ENCODE data around the gene OR14C36.
"Not testable (repeated sequence)": the region's sequence is repeated elsewhere in the genome, so short reads cannot be mapped to it uniquely, and the experiment has no call there.

OR14C36 gene

GRCh38 chr1:248348475-248348874, at the start of gene OR14C36:
Gene OR14C36 (plus strand): TSS chr1:248348775. CDS start chr1:248348775, 0 bp downstream.
- no peak for DNase-seq (ENCODE audit: low read depth)

GRCh38 chr1:248303324-248303723, 45.3 kb upstream of the OR14C36 start, which contains the start of gene OR2T12:
Gene OR2T12 (minus strand): TSS chr1:248303424. CDS start chr1:248295578, 7,846 bp downstream.
- no peak for DNase-seq (ENCODE audit: low read depth)

- not testable (repeated sequence) for DNase-seq (ENCODE audit: low read depth)
Measured at GRCh38 chr1:248305672-248306071, 42.9 kb upstream of the OR14C36 start.

- no peak for DNase-seq (ENCODE audit: low read depth)
Measured at GRCh38 chr1:248306103-248306502, 42.5 kb upstream of the OR14C36 start.

- not testable (repeated sequence) for DNase-seq (ENCODE audit: low read depth)
Measured at GRCh38 chr1:248306740-248307139, 41.8 kb upstream of the OR14C36 start.

- no peak for DNase-seq (ENCODE audit: low read depth)
Measured at GRCh38 chr1:248316796-248317195, 31.8 kb upstream of the OR14C36 start.

- no peak for DNase-seq (ENCODE audit: low read depth)
Measured at GRCh38 chr1:248324468-248324867, 24.1 kb upstream of the OR14C36 start, which contains the start of gene OR2M7. Gene OR2M7 (minus strand): TSS chr1:248324568. CDS start chr1:248324568, 0 bp downstream.

GRCh38 chr1:248343451-248343850, 5.1 kb upstream of the OR14C36 start:
- DNase-seq (ENCODE audit: low read depth): no peak

- DNase-seq (ENCODE audit: low read depth): no peak
Measured at GRCh38 chr1:248359415-248359814, 10.8 kb downstream of the OR14C36 start.

GRCh38 chr1:248361121-248361715, 12.6 kb downstream of the OR14C36 start, which contains the start of gene OR2T4:
Gene OR2T4 (plus strand): TSS chr1:248361665. CDS start chr1:248361665, 0 bp downstream.
- no peak for DNase-seq (ENCODE audit: low read depth)

GRCh38 chr1:248366609-248367008, 18.0 kb downstream of the OR14C36 start:
- no peak for DNase-seq (ENCODE audit: low read depth)

GRCh38 chr1:248372394-248372793, 23.8 kb downstream of the OR14C36 start:
- no peak for DNase-seq (ENCODE audit: low read depth)

- no peak for DNase-seq (ENCODE audit: low read depth)
Measured at GRCh38 chr1:248373761-248374160, 25.2 kb downstream of the OR14C36 start.

- DNase-seq (ENCODE audit: low read depth): no peak
Measured at GRCh38 chr1:248375446-248375845, 26.9 kb downstream of the OR14C36 start, which contains the start of gene OR2T6. Gene OR2T6 (plus strand): TSS chr1:248375746. CDS start chr1:248387609, 11,863 bp downstream.

GRCh38 chr1:248376916-248377315, 28.3 kb downstream of the OR14C36 start:
- no peak for DNase-seq (ENCODE audit: low read depth)

- DNase-seq (ENCODE audit: low read depth): no peak
Measured at GRCh38 chr1:248380854-248381253, 32.3 kb downstream of the OR14C36 start.

GRCh38 chr1:248388426-248388825, 39.9 kb downstream of the OR14C36 start:
- no peak for DNase-seq (ENCODE audit: low read depth)

GRCh38 chr1:248393050-248393449, 44.5 kb downstream of the OR14C36 start:
- no peak for DNase-seq (ENCODE audit: low read depth)

Measured in stromal cell of bone marrow (primary cell).